ENCODE data around the gene TELO2. TPM values are rescaled to one million over a fixed set of nuclear protein-coding genes. Genes with fewer than 3 reads are reported as not detected.

The TELO2 gene
- total RNA-seq, 4 donors from 2014 or later, result 12.7 to 38.5 (median 22.2) TPM

- TF ChIP-seq, protein P1, sequence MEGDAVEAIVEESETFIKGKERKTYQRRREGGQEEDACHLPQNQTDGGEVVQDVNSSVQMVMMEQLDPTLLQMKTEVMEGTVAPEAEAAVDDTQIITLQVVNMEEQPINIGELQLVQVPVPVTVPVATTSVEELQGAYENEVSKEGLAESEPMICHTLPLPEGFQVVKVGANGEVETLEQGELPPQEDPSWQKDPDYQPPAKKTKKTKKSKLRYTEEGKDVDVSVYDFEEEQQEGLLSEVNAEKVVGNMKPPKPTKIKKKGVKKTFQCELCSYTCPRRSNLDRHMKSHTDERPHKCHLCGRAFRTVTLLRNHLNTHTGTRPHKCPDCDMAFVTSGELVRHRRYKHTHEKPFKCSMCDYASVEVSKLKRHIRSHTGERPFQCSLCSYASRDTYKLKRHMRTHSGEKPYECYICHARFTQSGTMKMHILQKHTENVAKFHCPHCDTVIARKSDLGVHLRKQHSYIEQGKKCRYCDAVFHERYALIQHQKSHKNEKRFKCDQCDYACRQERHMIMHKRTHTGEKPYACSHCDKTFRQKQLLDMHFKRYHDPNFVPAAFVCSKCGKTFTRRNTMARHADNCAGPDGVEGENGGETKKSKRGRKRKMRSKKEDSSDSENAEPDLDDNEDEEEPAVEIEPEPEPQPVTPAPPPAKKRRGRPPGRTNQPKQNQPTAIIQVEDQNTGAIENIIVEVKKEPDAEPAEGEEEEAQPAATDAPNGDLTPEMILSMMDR (IDR thresholded peaks at IDR 0.05), result no peak
- no peak for ATAC-seq (ENCODE audit: low FRiP score)
- no peak for DNase-seq (ENCODE audit: low spot score)
Measured at GRCh38 chr16:1554826-1555445, 61.8 kb downstream of the TELO2 start.

DNA sequence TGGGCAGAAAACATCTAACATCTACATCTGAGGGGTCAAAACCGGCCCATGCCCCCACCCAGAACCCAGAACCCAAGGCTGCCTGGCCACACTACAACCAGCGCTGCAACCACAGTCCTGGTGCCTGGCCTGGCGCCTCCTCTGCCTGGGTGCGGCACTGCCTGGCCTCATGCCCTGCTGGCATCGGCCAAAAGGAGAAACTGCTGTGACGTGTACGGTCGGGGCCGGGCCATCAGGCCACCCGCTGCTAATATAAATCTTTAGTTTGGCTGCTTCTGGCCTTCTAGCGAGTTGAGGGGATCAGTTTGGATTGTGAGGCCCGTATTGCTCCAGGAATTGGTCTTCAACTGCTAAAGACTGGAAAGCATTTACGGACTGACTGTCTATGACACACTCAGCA is 63.1 kb downstream of the TELO2 start:
- DNase-seq (ENCODE audit: low spot score), result no peak
- TF ChIP-seq, protein P1 (IDR thresholded peaks at IDR 0.05), result no peak
- ATAC-seq (ENCODE audit: low FRiP score), result no peak

- ATAC-seq (ENCODE audit: low FRiP score), result no peak
- no peak for DNase-seq (ENCODE audit: low spot score)
- TF ChIP-seq, protein P1 (IDR thresholded peaks at IDR 0.05), result no peak
Measured at GRCh38 chr16:1557074-1557473, 63.9 kb downstream of the TELO2 start.

DNA sequence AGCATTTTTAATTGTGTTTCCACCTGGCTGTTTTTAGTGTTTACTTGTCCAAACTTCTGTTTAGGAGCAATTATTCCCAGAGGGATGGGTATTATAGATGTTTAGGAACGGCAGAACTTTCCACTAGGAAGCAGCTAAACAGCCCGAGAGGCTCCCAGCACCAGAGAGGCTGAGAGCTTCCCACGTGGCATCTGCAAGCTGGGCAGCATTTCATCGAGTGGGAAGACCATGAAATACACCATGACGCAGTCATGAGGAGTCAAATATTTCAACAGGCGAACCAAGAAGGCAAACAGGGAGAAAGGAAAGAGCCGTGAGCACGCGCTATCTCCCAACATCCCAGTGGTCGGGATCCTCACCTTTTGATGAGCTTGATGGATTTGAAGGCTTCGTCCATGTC is 64.4 kb downstream of the TELO2 start:
- TF ChIP-seq, protein P1 (IDR thresholded peaks at IDR 0.05), result no peak
- DNase-seq (ENCODE audit: low spot score), result no peak
- ATAC-seq (ENCODE audit: low FRiP score), result no peak

DNA sequence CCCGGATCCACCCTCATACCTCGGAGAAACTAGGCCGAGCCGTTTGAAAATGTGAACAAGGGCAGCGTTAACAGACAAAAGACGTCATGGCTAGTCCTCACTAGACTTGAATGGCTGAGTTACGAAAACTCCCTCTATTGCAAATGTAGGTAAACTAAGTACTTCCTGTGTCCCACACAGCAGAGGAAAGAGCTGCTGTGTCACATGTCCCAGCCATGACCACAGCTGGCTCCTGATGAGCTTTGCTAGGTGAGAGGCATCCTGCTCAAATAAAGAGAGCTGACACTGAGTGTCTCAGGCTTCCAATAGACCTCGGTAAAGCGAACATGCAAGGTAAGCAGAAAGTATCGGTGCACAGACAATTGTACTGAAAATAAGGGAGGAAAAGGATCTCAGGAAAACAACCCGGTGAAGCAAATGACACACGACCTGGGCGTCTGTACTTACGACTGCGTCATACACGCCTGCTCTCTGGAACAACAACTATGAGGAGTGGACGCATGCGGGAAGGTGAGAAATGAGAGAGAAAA is 66.4 kb downstream of the TELO2 start:
- ATAC-seq (ENCODE audit: low FRiP score), result no peak
- DNase-seq (ENCODE audit: low spot score), result no peak
- TF ChIP-seq, protein P1 (IDR thresholded peaks at IDR 0.05), result no peak

Other genes with a start within 250 kb of the TELO2 start
- 1 to 10 TPM in 1 of 4 donors, not detected in 3; 1.2 TPM for gene TPSD1, start 237.3 kb upstream of the TELO2 start, total RNA-seq
- 10 to 100 TPM; 50.9 to 94.9 (median 72.5) TPM for gene UBE2I, start 183.7 kb upstream of the TELO2 start, total RNA-seq
- 10 to 100 TPM in 1 of 4 donors, 1 to 10 TPM in 3; 1.5 to 14.2 (median 1.9) TPM for gene BAIAP3, start 159.7 kb upstream of the TELO2 start, total RNA-seq
- 10 to 100 TPM; 42.4 to 78.5 (median 61.9) TPM for gene TSR3, start 141.5 kb upstream of the TELO2 start, total RNA-seq
- 10 to 100 TPM; 48.3 to 77.1 (median 65.8) TPM for gene GNPTG, start 141.4 kb upstream of the TELO2 start, total RNA-seq
- gene UNKL, start 78.7 kb upstream of the TELO2 start, total RNA-seq, result 10 to 100 TPM in 3 of 4 donors, 1 to 10 TPM in 1; 8.6 to 36.9 (median 14.2) TPM
- gene UQCC4, start 72.6 kb upstream of the TELO2 start, total RNA-seq, result 10 to 100 TPM; 11.9 to 24.1 (median 14.4) TPM
- gene PERCC1, start 62.3 kb upstream of the TELO2 start, total RNA-seq, result 1 to 10 TPM in 1 of 4 donors, not detected in 3; 1.9 TPM
- gene CCDC154, start 48.8 kb upstream of the TELO2 start, total RNA-seq, result 1 to 10 TPM in 1 of 4 donors, under 1 TPM in 3; 0.19 to 5.7 (median 0.37) TPM
- 10 to 100 TPM; 42.6 to 62.3 (median 52.2) TPM for gene CLCN7, start 18.3 kb upstream of the TELO2 start, total RNA-seq
- gene PTX4, start 4.4 kb upstream of the TELO2 start, total RNA-seq, result not detected
- 100 to 1,000 TPM in 1 of 4 donors, 10 to 100 TPM in 3; 21.4 to 141 (median 41.7) TPM for gene TMEM204, start 40.3 kb downstream of the TELO2 start, total RNA-seq
- 10 to 100 TPM; 13.6 to 21.0 (median 19.6) TPM for gene IFT140, start 118.7 kb downstream of the TELO2 start, total RNA-seq
- gene CRAMP1, start 119.0 kb downstream of the TELO2 start, total RNA-seq, result 10 to 100 TPM in 2 of 4 donors, 1 to 10 TPM in 2; 7.6 to 11.7 (median 9.8) TPM
- gene JPT2, start 184.9 kb downstream of the TELO2 start, total RNA-seq, result 10 to 100 TPM; 22.7 to 28.5 (median 23.8) TPM
- gene MAPK8IP3, start 212.8 kb downstream of the TELO2 start, total RNA-seq, result 10 to 100 TPM; 27.3 to 73.3 (median 51.6) TPM

Measured in omental fat pad (tissue), 4 donors.